Measurements from ENCODE around the gene FAM171A2. TPM values are rescaled to one million over a fixed set of nuclear protein-coding genes. Genes with fewer than 3 reads are reported as not detected.

FAM171A2 gene
- total RNA-seq, 3 donors from 2014 or later: 0.88 to 2.9 (median 2.7) TPM

GRCh38 chr17:44324571-44325275, 38.9 kb downstream of the FAM171A2 start, which contains the start of gene SLC25A39:
Gene SLC25A39 (minus strand): TSS chr17:44324823. CDS start chr17:44323562, 1,261 bp downstream.
- Histone ChIP-seq H3K27ac (peak within 1 kb of the TSS; percentile 92 to 98), H3K36me3 (no peaks in the 10 kb centered on the region), H3K9me3 (no peaks in the 10 kb centered on the region), H3K4me3 (peak within 1 kb of the TSS; percentile 93 to 99 (median 94)), H3K4me1 (peaks cover 0 to 8% of the 10 kb centered on the region in 2 donors), H3K27me3 (no peaks in the 10 kb centered on the region)
- intact Hi-C loops (cut with DNase I; ENCODE audit: low total_unique reads): loop anchor here (5.0 kb wide), 1 partner anchor 112 kb away; no protein-coding TSS in a partner anchor
- peak; percentile 94 to 95 for DNase-seq (ENCODE audit: low spot score in 2 of 2)
- TF ChIP-seq POLR2A (IDR thresholded peaks at IDR 0.05) (peak; percentile 41), CTCF (IDR thresholded peaks at IDR 0.05) (peak in 1 of 3 donors; percentile 11), POLR2AphosphoS5 (IDR thresholded peaks at IDR 0.05) (peak in 2 of 3 donors; percentile 38 to 86)

- TF ChIP-seq CTCF (IDR thresholded peaks at IDR 0.05) (no peak), POLR2A (IDR thresholded peaks at IDR 0.05) (no peak), POLR2AphosphoS5 (IDR thresholded peaks at IDR 0.05) (no peak)
- no peak for DNase-seq (ENCODE audit: low spot score in 2 of 2)
- no peaks in the 10 kb centered on the region for H3K9me3 ChIP-seq
- H3K4me1 ChIP-seq: peaks cover 0 to 8% of the 10 kb centered on the region in 2 donors
- peak overlapping the region; percentile 93 to 99 (median 94) for H3K4me3 ChIP-seq
- H3K27me3 ChIP-seq: no peaks in the 10 kb centered on the region
- H3K27ac ChIP-seq: peak overlapping the region; percentile 92 to 98
- intact Hi-C loops (cut with DNase I; ENCODE audit: low total_unique reads): no loop called here
- H3K36me3 ChIP-seq: no peaks in the 10 kb centered on the region
Observed at GRCh38 chr17:44324092-44324570, 39.5 kb downstream of the FAM171A2 start.

GRCh38 chr17:44323359-44324091, 40.1 kb downstream of the FAM171A2 start:
- H3K4me3 ChIP-seq: peak overlapping the region; percentile 93 to 99 (median 94)
- H3K9me3 ChIP-seq: no peaks in the 10 kb centered on the region
- no peaks in the 10 kb centered on the region for H3K36me3 ChIP-seq
- H3K27me3 ChIP-seq: no peaks in the 10 kb centered on the region
- DNase-seq (ENCODE audit: low spot score in 2 of 2): no peak
- no peak overlapping the region for H3K27ac ChIP-seq
- intact Hi-C loops (cut with DNase I; ENCODE audit: low total_unique reads): no loop called here
- peaks cover 0 to 8% of the 10 kb centered on the region in 2 donors for H3K4me1 ChIP-seq
- TF ChIP-seq POLR2A (IDR thresholded peaks at IDR 0.05): no peak
- no peak for TF ChIP-seq CTCF (IDR thresholded peaks at IDR 0.05)
- TF ChIP-seq POLR2AphosphoS5 (IDR thresholded peaks at IDR 0.05): no peak

- Histone ChIP-seq H3K4me1 (peaks cover 0 to 8% of the 10 kb centered on the region in 2 donors), H3K4me3 (no peak overlapping the region), H3K27ac (no peak overlapping the region), H3K36me3 (no peaks in the 10 kb centered on the region), H3K27me3 (peaks cover 0 to 6% of the 10 kb centered on the region in 2 donors), H3K9me3 (no peaks in the 10 kb centered on the region)
- TF ChIP-seq POLR2AphosphoS5 (IDR thresholded peaks at IDR 0.05) (no peak), POLR2A (IDR thresholded peaks at IDR 0.05) (no peak), CTCF (IDR thresholded peaks at IDR 0.05) (no peak)
- intact Hi-C loops (cut with DNase I; ENCODE audit: low total_unique reads): no loop called here
- no peak for DNase-seq (ENCODE audit: low spot score in 2 of 2)
Observed at GRCh38 chr17:44322236-44322895, 41.3 kb downstream of the FAM171A2 start.
